ENCODE data around the gene GSS. TPM values are rescaled to one million over a fixed set of nuclear protein-coding genes. Genes with fewer than 3 reads are reported as not detected.
A peak's percentile ranks its signal among the peaks of the same experiment; 100 is the strongest.

The GSS gene
- polyA plus RNA-seq, 3 donors, result 30.4 to 52.9 (median 34.0) TPM

- Mint-ChIP-seq H3K4me1 (peaks cover 16% of the 10 kb centered on the region), H3K4me3 (no peak overlapping the region), H3K9me3 (no peaks in the 10 kb centered on the region), H3K36me3 (peaks cover 19 to 27% of the 10 kb centered on the region in 2 donors), H3K27ac (peak overlapping the region in 1 of 7 donors; percentile 25), H3K27me3 (ENCODE audit: low read depth in 3 of 3) (no peaks in the 10 kb centered on the region)
- Histone ChIP-seq H3K36me3 (replicated peaks in 1 of 2; ENCODE audit: control insufficient read depth in 1 of 2, insufficient read depth in 2 of 2, low read length in 2 of 2) (peaks cover 3 to 36% of the 10 kb centered on the region in 2 donors), H3K27me3 (ENCODE audit: control insufficient read depth in 2 of 2, insufficient read depth in 2 of 2, low read length in 2 of 2) (no peaks in the 10 kb centered on the region), H3K4me1 (ENCODE audit: control insufficient read depth in 1 of 2, insufficient read depth in 2 of 2, low read length in 2 of 2) (peaks cover 13 to 14% of the 10 kb centered on the region in 2 donors), H3K79me2 (ENCODE audit: insufficient read depth, low read length) (peaks cover 5% of the 10 kb centered on the region), H3K4me2 (replicated peaks; ENCODE audit: extremely low read depth, low read length, poor library complexity, severe bottlenecking) (no peak overlapping the region), H3K9ac (ENCODE audit: insufficient read depth, low read length, poor library complexity, severe bottlenecking) (no peak overlapping the region), H3K4me3 (replicated peaks in 1 of 3; ENCODE audit: low read depth in 2 of 3, low read length in 3 of 3) (no peak overlapping the region), H4K20me1 (ENCODE audit: insufficient read depth, low read length) (no peaks in the 10 kb centered on the region), H3K27ac (ENCODE audit: low read depth in 1 of 2, low read length in 2 of 2) (no peak overlapping the region), H2AFZ (ENCODE audit: insufficient read depth, low read depth, low read length, poor library complexity, severe bottlenecking) (no peak overlapping the region), H3K9me3 (replicated peaks in 1 of 2; ENCODE audit: control insufficient read depth in 1 of 2, insufficient read depth in 1 of 2, low read length in 2 of 2) (no peaks in the 10 kb centered on the region)
- intact Hi-C loops (cut with micrococcal nuclease), result loop anchor here in 1 of 2 donors (10.0 kb wide), 1 partner anchor 143 kb away; the partner anchor contains the start of gene TRPC4AP
- DNase-seq, result no peak
- WGBS (ENCODE audit: insufficient coverage), result 96% methylated on average over 8 of the region's 8 CpGs
- TF ChIP-seq CTCF (IDR thresholded peaks at IDR 0.05), result no peak
Observed at GRCh38 chr20:34951652-34952051, 4.0 kb downstream of the GSS start.

- Histone ChIP-seq H3K9ac (ENCODE audit: insufficient read depth, low read length, poor library complexity, severe bottlenecking) (no peak overlapping the region), H3K4me2 (replicated peaks; ENCODE audit: extremely low read depth, low read length, poor library complexity, severe bottlenecking) (no peak overlapping the region), H3K4me1 (ENCODE audit: control insufficient read depth in 1 of 2, insufficient read depth in 2 of 2, low read length in 2 of 2) (peaks cover 11 to 12% of the 10 kb centered on the region in 2 donors), H3K36me3 (replicated peaks in 1 of 2; ENCODE audit: control insufficient read depth in 1 of 2, insufficient read depth in 2 of 2, low read length in 2 of 2) (peaks cover 3 to 40% of the 10 kb centered on the region in 2 donors), H3K27ac (ENCODE audit: low read depth in 1 of 2, low read length in 2 of 2) (no peak overlapping the region), H3K79me2 (ENCODE audit: insufficient read depth, low read length) (peaks cover 5% of the 10 kb centered on the region), H3K27me3 (ENCODE audit: control insufficient read depth in 2 of 2, insufficient read depth in 2 of 2, low read length in 2 of 2) (no peaks in the 10 kb centered on the region), H3K9me3 (replicated peaks in 1 of 2; ENCODE audit: control insufficient read depth in 1 of 2, insufficient read depth in 1 of 2, low read length in 2 of 2) (no peaks in the 10 kb centered on the region), H3K4me3 (replicated peaks in 1 of 3; ENCODE audit: low read depth in 2 of 3, low read length in 3 of 3) (no peak overlapping the region), H4K20me1 (ENCODE audit: insufficient read depth, low read length) (no peaks in the 10 kb centered on the region), H2AFZ (ENCODE audit: insufficient read depth, low read depth, low read length, poor library complexity, severe bottlenecking) (no peak overlapping the region)
- H3K27me3 Mint-ChIP-seq (ENCODE audit: low read depth in 3 of 3), result no peaks in the 10 kb centered on the region
- no CpG with 5 or more reads among the region's 2 CpGs for WGBS (ENCODE audit: insufficient coverage)
- H3K27ac Mint-ChIP-seq, result no peak overlapping the region
- peaks cover 13% of the 10 kb centered on the region for H3K4me1 Mint-ChIP-seq
- no peak overlapping the region for H3K4me3 Mint-ChIP-seq
- H3K9me3 Mint-ChIP-seq, result no peaks in the 10 kb centered on the region
- TF ChIP-seq CTCF (IDR thresholded peaks at IDR 0.05), result no peak
- intact Hi-C loops (cut with micrococcal nuclease), result loop anchor here in 1 of 2 donors (10.0 kb wide), 1 partner anchor 144 kb away; the partner anchor contains the start of gene TRPC4AP
- peaks cover 22 to 28% of the 10 kb centered on the region in 2 donors for H3K36me3 Mint-ChIP-seq
- no peak for DNase-seq
Observed at GRCh38 chr20:34951252-34951651, 4.4 kb downstream of the GSS start.

All from CD14-positive monocyte (primary cell).